Measurements from ENCODE around the gene ZAR1L.

Gene ZAR1L

GRCh38 chr13:32262165-32262564, 53.0 kb downstream of the ZAR1L start:
- Histone ChIP-seq H3K4me1 (ENCODE audit: control insufficient read depth, low read length) (no peaks in the 10 kb centered on the region), H3K27ac (ENCODE audit: low read depth, low read length) (no peak overlapping the region), H3F3A (ENCODE audit: control insufficient read depth, insufficient read depth) (no peaks in the 10 kb centered on the region), H3K79me2 (ENCODE audit: control insufficient read depth, low read length) (no peaks in the 10 kb centered on the region), H3K4me2 (ENCODE audit: low read length) (no peak overlapping the region), H4K20me1 (ENCODE audit: control insufficient read depth, insufficient read depth, low read depth, low read length) (no peaks in the 10 kb centered on the region), H3K27me3 (ENCODE audit: control insufficient read depth, low read length) (no peaks in the 10 kb centered on the region), H3K9me2 (replicated peaks; ENCODE audit: control insufficient read depth, low read length) (no peaks in the 10 kb centered on the region), H3K4me3 (ENCODE audit: low read length) (no peak overlapping the region), H3K36me3 (ENCODE audit: control insufficient read depth, low read length) (peaks cover 49% of the 10 kb centered on the region), H3K9me3 (ENCODE audit: control insufficient read depth, insufficient read depth, low read length) (no peaks in the 10 kb centered on the region)
- TF ChIP-seq EZH2phosphoT487 (IDR thresholded peaks at IDR 0.05; ENCODE audit: borderline replicate concordance, low read length) (no peak), CTCF (IDR thresholded peaks at IDR 0.05; ENCODE audit: low read depth, low read length, poor library complexity, severe bottlenecking) (no peak)

DNA sequence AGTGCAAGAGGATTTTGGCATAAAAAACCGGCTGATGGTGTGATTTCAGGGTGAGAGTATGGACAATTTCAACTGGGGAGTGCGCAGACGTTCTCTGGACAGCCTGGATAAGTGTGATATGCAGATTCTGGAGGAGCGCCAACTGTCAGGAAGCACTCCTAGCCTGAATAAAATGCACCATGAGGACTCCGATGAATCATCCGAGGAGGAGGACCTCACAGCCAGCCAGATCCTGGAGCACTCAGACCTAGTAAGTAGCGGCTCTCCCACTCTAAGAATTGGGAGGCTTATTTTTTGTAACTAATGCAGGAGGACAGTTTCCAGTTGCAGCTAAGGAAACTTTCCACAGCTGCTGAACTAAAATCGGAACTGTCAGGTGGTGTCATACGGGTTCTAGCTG, 53.6 kb downstream of the ZAR1L start:
- Histone ChIP-seq H3K9me3 (ENCODE audit: control insufficient read depth, insufficient read depth, low read length) (no peaks in the 10 kb centered on the region), H3K4me1 (ENCODE audit: control insufficient read depth, low read length) (no peaks in the 10 kb centered on the region), H3K79me2 (ENCODE audit: control insufficient read depth, low read length) (no peaks in the 10 kb centered on the region), H3K4me3 (ENCODE audit: low read length) (no peak overlapping the region), H3K27me3 (ENCODE audit: control insufficient read depth, low read length) (no peaks in the 10 kb centered on the region), H3K9me2 (replicated peaks; ENCODE audit: control insufficient read depth, low read length) (no peaks in the 10 kb centered on the region), H3K36me3 (ENCODE audit: control insufficient read depth, low read length) (peaks cover 44% of the 10 kb centered on the region), H3K27ac (ENCODE audit: low read depth, low read length) (no peak overlapping the region), H3F3A (ENCODE audit: control insufficient read depth, insufficient read depth) (no peaks in the 10 kb centered on the region), H3K4me2 (ENCODE audit: low read length) (no peak overlapping the region), H4K20me1 (ENCODE audit: control insufficient read depth, insufficient read depth, low read depth, low read length) (no peaks in the 10 kb centered on the region)
- TF ChIP-seq CTCF (IDR thresholded peaks at IDR 0.05; ENCODE audit: low read depth, low read length, poor library complexity, severe bottlenecking) (no peak), EZH2phosphoT487 (IDR thresholded peaks at IDR 0.05; ENCODE audit: borderline replicate concordance, low read length) (no peak)

DNA sequence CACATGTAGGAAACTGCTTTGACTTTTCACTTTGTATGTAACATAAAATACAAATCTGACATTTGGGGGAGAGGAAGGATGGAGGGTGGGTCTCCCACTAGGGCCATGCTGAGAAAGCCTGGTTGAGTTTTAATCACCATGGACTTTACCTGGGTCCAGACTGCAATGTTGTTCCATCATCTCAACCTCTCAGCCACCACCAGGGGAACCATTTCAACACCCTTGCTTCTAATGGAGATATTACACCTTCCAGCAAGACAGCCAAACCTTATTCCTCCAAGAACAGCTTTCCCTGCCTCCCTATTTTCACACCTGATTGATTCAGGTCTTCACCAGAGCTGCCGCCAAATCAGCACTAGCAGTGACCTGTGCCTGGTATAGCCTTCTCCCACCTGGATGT, 56.0 kb downstream of the ZAR1L start:
- TF ChIP-seq CTCF (IDR thresholded peaks at IDR 0.05; ENCODE audit: low read depth, low read length, poor library complexity, severe bottlenecking) (no peak), EZH2phosphoT487 (IDR thresholded peaks at IDR 0.05; ENCODE audit: borderline replicate concordance, low read length) (no peak)
- H3K4me1 ChIP-seq (ENCODE audit: control insufficient read depth, low read length), result no peaks in the 10 kb centered on the region
- H3K36me3 ChIP-seq (ENCODE audit: control insufficient read depth, low read length), result peaks cover 44% of the 10 kb centered on the region
- no peak overlapping the region for H3K27ac ChIP-seq (ENCODE audit: low read depth, low read length)
- no peaks in the 10 kb centered on the region for H3K27me3 ChIP-seq (ENCODE audit: control insufficient read depth, low read length)
- H3F3A ChIP-seq (ENCODE audit: control insufficient read depth, insufficient read depth), result no peaks in the 10 kb centered on the region
- no peaks in the 10 kb centered on the region for H3K79me2 ChIP-seq (ENCODE audit: control insufficient read depth, low read length)
- no peaks in the 10 kb centered on the region for H3K9me3 ChIP-seq (ENCODE audit: control insufficient read depth, insufficient read depth, low read length)
- no peak overlapping the region for H3K4me3 ChIP-seq (ENCODE audit: low read length)
- H4K20me1 ChIP-seq (ENCODE audit: control insufficient read depth, insufficient read depth, low read depth, low read length), result no peaks in the 10 kb centered on the region
- no peak overlapping the region for H3K4me2 ChIP-seq (ENCODE audit: low read length)
- H3K9me2 ChIP-seq (replicated peaks; ENCODE audit: control insufficient read depth, low read length), result no peaks in the 10 kb centered on the region

DNA sequence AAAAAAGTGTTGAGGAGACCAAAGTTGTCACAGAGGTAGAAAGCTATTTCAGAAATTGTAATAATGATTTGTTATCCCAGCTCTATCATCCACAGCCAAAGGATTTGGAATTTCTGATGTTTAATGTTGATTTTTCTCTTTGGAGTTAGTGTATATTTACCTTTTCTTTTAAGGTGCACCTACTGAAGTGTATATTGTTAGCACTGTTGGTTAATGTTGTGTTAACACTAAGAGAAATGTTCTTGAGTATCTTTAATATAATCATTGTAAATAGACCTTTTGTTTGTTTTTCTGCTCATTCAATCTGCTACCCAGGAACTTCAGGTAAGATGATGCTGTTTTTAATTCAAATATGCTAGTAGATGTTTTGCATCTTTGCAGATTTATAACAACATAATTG, 57.5 kb downstream of the ZAR1L start:
- Histone ChIP-seq H3K27ac (ENCODE audit: low read depth, low read length) (no peak overlapping the region), H4K20me1 (ENCODE audit: control insufficient read depth, insufficient read depth, low read depth, low read length) (no peaks in the 10 kb centered on the region), H3K36me3 (ENCODE audit: control insufficient read depth, low read length) (peaks cover 46% of the 10 kb centered on the region), H3K9me3 (ENCODE audit: control insufficient read depth, insufficient read depth, low read length) (no peaks in the 10 kb centered on the region), H3K4me2 (ENCODE audit: low read length) (no peak overlapping the region), H3K4me3 (ENCODE audit: low read length) (no peak overlapping the region), H3K79me2 (ENCODE audit: control insufficient read depth, low read length) (no peaks in the 10 kb centered on the region), H3K27me3 (ENCODE audit: control insufficient read depth, low read length) (no peaks in the 10 kb centered on the region), H3K4me1 (ENCODE audit: control insufficient read depth, low read length) (no peaks in the 10 kb centered on the region), H3K9me2 (replicated peaks; ENCODE audit: control insufficient read depth, low read length) (no peaks in the 10 kb centered on the region), H3F3A (ENCODE audit: control insufficient read depth, insufficient read depth) (no peaks in the 10 kb centered on the region)
- TF ChIP-seq EZH2phosphoT487 (IDR thresholded peaks at IDR 0.05; ENCODE audit: borderline replicate concordance, low read length), result no peak
- no peak for TF ChIP-seq CTCF (IDR thresholded peaks at IDR 0.05; ENCODE audit: low read depth, low read length, poor library complexity, severe bottlenecking)
